CD4-positive, alpha-beta T cell treated with Interleukin-21 for 1 hour (primary cell): Measurements from ENCODE around the gene AKAP3.

ENCODE experiments used
- DNase-seq: peaks from one replicate; pipeline ENCODE4 v3.0.0-alpha.2; 2020

The AKAP3 gene

GRCh38 chr12:4591180-4591687 is 57.6 kb downstream of the AKAP3 start:
- no peak for DNase-seq

- DNase-seq = no peak
Measured at GRCh38 chr12:4589941-4590340, 58.9 kb downstream of the AKAP3 start.

- no peak for DNase-seq
Measured at GRCh38 chr12:4588916-4589315, 59.9 kb downstream of the AKAP3 start.

- no peak for DNase-seq
Measured at GRCh38 chr12:4587108-4587507, 61.7 kb downstream of the AKAP3 start.

GRCh38 chr12:4586500-4586899 is 62.4 kb downstream of the AKAP3 start:
- no peak for DNase-seq

- DNase-seq = no peak
Measured at GRCh38 chr12:4584896-4585295, 64.0 kb downstream of the AKAP3 start.

GRCh38 chr12:4584281-4584680 is 64.6 kb downstream of the AKAP3 start:
- DNase-seq = no peak

GRCh38 chr12:4580281-4580688 is 68.6 kb downstream of the AKAP3 start:
- no peak for DNase-seq

GRCh38 chr12:4579305-4580102 is 69.3 kb downstream of the AKAP3 start:
- DNase-seq = peak; percentile 10

- no peak for DNase-seq
Measured at GRCh38 chr12:4572680-4573079, 76.2 kb downstream of the AKAP3 start.

- no peak for DNase-seq
Measured at GRCh38 chr12:4569261-4569660, 79.6 kb downstream of the AKAP3 start.

GRCh38 chr12:4567073-4567881 is 81.6 kb downstream of the AKAP3 start:
- no peak for DNase-seq

- no peak for DNase-seq
Measured at GRCh38 chr12:4566474-4566873, 82.4 kb downstream of the AKAP3 start.
